Measurements from ENCODE around the gene CFHR3. TPM values are rescaled to one million over a fixed set of nuclear protein-coding genes. Genes with fewer than 3 reads are reported as not detected.

The CFHR3 gene
- not detected for total RNA-seq

GRCh38 chr1:196774603-196775002 lies at the start of gene CFHR3:
TSS of gene CFHR3 (plus strand) at chr1:196774840. CDS start at chr1:196774887, 47 bp downstream.
- no peaks in the 10 kb centered on the region for H3K27me3 ChIP-seq
- H3K9me3 ChIP-seq = no peaks in the 10 kb centered on the region
- no peak within 1 kb of the TSS for H3K27ac ChIP-seq
- no peaks in the 10 kb centered on the region for H3K36me3 ChIP-seq
- H3K4me1 ChIP-seq = no peaks in the 10 kb centered on the region
- no peak for DNase-seq (ENCODE audit: low spot score in 2 of 2)
- no peak for TF ChIP-seq POLR2AphosphoS5 (IDR thresholded peaks at IDR 0.05)
- TF ChIP-seq, protein P1, sequence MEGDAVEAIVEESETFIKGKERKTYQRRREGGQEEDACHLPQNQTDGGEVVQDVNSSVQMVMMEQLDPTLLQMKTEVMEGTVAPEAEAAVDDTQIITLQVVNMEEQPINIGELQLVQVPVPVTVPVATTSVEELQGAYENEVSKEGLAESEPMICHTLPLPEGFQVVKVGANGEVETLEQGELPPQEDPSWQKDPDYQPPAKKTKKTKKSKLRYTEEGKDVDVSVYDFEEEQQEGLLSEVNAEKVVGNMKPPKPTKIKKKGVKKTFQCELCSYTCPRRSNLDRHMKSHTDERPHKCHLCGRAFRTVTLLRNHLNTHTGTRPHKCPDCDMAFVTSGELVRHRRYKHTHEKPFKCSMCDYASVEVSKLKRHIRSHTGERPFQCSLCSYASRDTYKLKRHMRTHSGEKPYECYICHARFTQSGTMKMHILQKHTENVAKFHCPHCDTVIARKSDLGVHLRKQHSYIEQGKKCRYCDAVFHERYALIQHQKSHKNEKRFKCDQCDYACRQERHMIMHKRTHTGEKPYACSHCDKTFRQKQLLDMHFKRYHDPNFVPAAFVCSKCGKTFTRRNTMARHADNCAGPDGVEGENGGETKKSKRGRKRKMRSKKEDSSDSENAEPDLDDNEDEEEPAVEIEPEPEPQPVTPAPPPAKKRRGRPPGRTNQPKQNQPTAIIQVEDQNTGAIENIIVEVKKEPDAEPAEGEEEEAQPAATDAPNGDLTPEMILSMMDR (IDR thresholded peaks at IDR 0.05) = no peak
- TF ChIP-seq POLR2A (IDR thresholded peaks at IDR 0.05) = no peak
- no peak for TF ChIP-seq EP300 (IDR thresholded peaks at IDR 0.05)
- no peak within 1 kb of the TSS for H3K4me3 ChIP-seq

DNA sequence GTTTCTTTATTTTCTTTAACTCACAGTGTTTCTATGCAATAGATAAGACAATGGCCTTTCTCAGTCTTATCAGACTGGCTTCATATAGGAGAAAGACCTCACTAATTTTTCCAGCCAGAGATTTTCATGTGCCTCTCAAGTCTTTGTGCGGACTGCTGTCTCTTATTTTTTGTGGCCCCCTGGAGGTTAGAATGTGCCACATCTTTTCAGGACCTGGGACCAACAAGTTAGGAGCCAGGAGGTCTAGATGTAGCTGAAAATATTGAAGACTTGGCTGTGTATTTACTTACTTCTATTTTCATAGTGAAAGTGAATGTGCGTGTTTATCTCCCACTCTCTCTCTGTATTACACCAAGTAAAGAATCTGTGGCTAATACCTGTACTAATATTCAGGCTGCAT lies 42.1 kb upstream of the CFHR3 start:
- TF ChIP-seq, protein P1 (IDR thresholded peaks at IDR 0.05) = no peak
- no peak for TF ChIP-seq POLR2AphosphoS5 (IDR thresholded peaks at IDR 0.05)
- no peak for TF ChIP-seq EP300 (IDR thresholded peaks at IDR 0.05)
- TF ChIP-seq POLR2A (IDR thresholded peaks at IDR 0.05) = no peak
- H3K9me3 ChIP-seq = no peaks in the 10 kb centered on the region
- 96% methylated on average over 2 of the region's 2 CpGs for WGBS
- no peaks in the 10 kb centered on the region for H3K27me3 ChIP-seq
- no peak overlapping the region for H3K4me3 ChIP-seq
- DNase-seq (ENCODE audit: low spot score in 2 of 2) = no peak
- no peaks in the 10 kb centered on the region for H3K4me1 ChIP-seq
- no peak overlapping the region for H3K27ac ChIP-seq
- no peaks in the 10 kb centered on the region for H3K36me3 ChIP-seq

DNA sequence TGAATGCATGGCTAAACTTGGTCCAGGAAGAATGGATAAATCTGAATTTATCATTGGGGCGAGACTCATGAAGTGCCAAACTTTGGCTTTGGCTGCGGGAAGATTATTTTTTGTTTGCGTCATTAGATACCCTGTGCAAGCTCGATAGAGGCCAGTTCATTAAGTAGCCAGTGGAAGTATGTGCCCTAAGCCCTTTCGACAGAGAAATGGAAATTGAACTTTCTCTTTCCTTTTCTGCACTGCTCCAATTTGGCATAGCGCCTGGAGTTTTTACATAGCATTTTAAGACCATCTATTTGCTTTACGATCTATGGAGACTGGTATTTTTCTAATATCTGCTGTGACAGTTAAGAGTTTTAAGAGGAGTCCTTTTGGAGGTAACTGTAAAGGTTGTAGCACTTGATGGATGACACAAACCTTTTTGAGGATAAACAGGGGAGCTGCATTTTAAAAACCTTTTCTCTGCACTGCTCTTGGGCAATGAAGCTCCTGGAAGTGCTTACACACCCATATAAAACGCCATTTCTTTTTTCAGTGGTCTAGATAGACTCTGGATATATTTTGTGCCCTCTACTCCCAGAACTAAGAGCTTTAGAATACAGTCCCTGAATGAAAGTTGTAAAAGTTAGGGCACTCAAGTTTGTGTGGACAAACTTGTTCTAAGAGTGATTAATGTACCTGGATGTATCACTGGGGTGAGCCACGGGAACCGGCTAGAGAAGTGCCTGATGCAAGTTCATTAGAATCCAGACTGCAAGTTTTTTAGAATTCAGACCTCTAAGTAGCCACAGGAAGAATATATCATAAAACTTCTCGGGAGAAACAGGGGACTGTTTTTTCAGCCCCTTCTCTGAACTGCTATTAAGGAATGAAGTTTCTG lies 41.3 kb upstream of the CFHR3 start:
- WGBS = 80% methylated on average over 11 of the region's 11 CpGs
- no peaks in the 10 kb centered on the region for H3K27me3 ChIP-seq

DNA sequence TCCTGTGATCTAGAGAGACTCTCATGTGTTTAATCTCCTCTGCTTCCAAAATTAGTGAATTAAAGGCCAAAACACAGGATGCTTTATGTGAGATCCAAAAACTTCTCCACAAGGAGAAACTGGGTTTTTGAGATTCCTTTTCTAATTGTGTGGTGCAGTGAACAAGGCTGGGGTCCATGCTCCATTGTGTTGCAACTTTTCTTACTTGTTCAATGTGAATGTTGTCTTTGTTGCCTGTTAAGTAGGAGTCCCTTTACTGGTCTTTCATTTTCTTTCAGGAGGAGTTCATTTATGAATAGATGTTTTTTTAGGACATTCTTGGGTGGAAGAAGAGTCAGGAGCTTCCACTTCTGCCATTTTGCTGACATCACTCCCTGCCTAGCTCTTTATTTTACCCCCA lies 40.6 kb upstream of the CFHR3 start:
- Histone ChIP-seq H3K4me1 (no peaks in the 10 kb centered on the region), H3K27me3 (no peaks in the 10 kb centered on the region), H3K9me3 (no peaks in the 10 kb centered on the region), H3K27ac (no peak overlapping the region), H3K36me3 (peaks cover 12% of the 10 kb centered on the region), H3K4me3 (no peak overlapping the region)
- no peak for TF ChIP-seq POLR2AphosphoS5 (IDR thresholded peaks at IDR 0.05)
- TF ChIP-seq, protein P1 (IDR thresholded peaks at IDR 0.05) = no peak
- TF ChIP-seq POLR2A (IDR thresholded peaks at IDR 0.05) = no peak
- TF ChIP-seq EP300 (IDR thresholded peaks at IDR 0.05) = no peak
- DNase-seq (ENCODE audit: low spot score in 2 of 2) = no peak

More for the DNA sequence above, 41.3 kb upstream of the CFHR3 start:
- no peak for DNase-seq (ENCODE audit: low spot score in 2 of 2)
- Histone ChIP-seq H3K36me3 (peaks cover 6% of the 10 kb centered on the region), H3K27ac (no peak overlapping the region), H3K4me1 (no peaks in the 10 kb centered on the region), H3K4me3 (no peak overlapping the region), H3K9me3 (no peaks in the 10 kb centered on the region)
- TF ChIP-seq POLR2AphosphoS5 (IDR thresholded peaks at IDR 0.05) = no peak
- no peak for TF ChIP-seq POLR2A (IDR thresholded peaks at IDR 0.05)
- TF ChIP-seq, protein P1 (IDR thresholded peaks at IDR 0.05) = no peak
- no peak for TF ChIP-seq EP300 (IDR thresholded peaks at IDR 0.05)

DNA sequence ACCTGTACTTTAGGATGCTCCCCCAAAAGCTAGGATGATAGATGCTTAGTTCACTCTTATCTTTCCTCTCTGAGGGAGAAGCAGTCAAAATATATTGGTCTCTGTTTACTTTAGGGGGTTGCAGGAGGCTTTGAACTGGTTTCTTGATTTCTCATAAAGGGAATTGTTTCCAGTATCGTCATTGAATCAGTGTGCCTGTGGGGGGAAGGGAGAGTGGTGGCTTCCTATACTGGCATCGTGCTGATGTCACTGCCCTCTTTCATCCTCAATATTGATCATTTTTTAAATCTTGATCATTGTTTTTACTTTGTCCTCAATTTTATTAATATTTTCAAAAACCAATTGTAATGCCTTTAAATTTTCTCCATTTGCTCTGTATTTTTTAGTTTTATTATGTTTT lies 40.2 kb upstream of the CFHR3 start:
- no peak for DNase-seq (ENCODE audit: low spot score in 2 of 2)
- H3K9me3 ChIP-seq = no peaks in the 10 kb centered on the region

More for the DNA sequence above, 40.2 kb upstream of the CFHR3 start:
- WGBS = 87% methylated on average over 2 of the region's 2 CpGs
- H3K4me3 ChIP-seq = no peak overlapping the region
- no peaks in the 10 kb centered on the region for H3K27me3 ChIP-seq
- peaks cover 16% of the 10 kb centered on the region for H3K36me3 ChIP-seq
- no peaks in the 10 kb centered on the region for H3K4me1 ChIP-seq
- TF ChIP-seq EP300 (IDR thresholded peaks at IDR 0.05) (no peak), POLR2AphosphoS5 (IDR thresholded peaks at IDR 0.05) (no peak)
- TF ChIP-seq, protein P1 (IDR thresholded peaks at IDR 0.05) = no peak
- H3K27ac ChIP-seq = no peak overlapping the region
